C4-2B (cell line): ENCODE data around the gene PDGFD.
"Not testable (repeated sequence)": the region's sequence is repeated elsewhere in the genome, so short reads cannot be mapped to it uniquely, and the experiment has no call there.

ENCODE experiments used
- H3K27ac ChIP-seq: fragments of 450-650 bp; 2 replicates; pipeline ENCODE4 v1.5.1; 2017
- CTCF ChIP-seq: fragments of 450-650 bp; conservative IDR thresholded peaks from 2 replicates; pipeline ENCODE4 v1.5.1; 2017; ENCODE audit warnings: mild to moderate bottlenecking
- ZFX ChIP-seq: fragments of 450-650 bp; IDR thresholded peaks from 2 replicates; pipeline ENCODE4 v1.6.1; 2017

PDGFD gene

GRCh38 chr11:104055596-104055995 is 108.4 kb downstream of the PDGFD start:
- no peak for TF ChIP-seq ZFX
- no peak for TF ChIP-seq CTCF
- no peak overlapping the region for H3K27ac ChIP-seq

- no peak for TF ChIP-seq CTCF
- TF ChIP-seq ZFX, result no peak
These were observed 108.9 kb downstream of the PDGFD start for GRCh38 chr11:104054911-104055529.

GRCh38 chr11:104053743-104054478 is 110.0 kb downstream of the PDGFD start:
- H3K27ac ChIP-seq, result no peak overlapping the region
- TF ChIP-seq ZFX (no peak), CTCF (no peak)

More at GRCh38 chr11:104054911-104055529, 108.9 kb downstream of the PDGFD start:
- H3K27ac ChIP-seq, result no peak overlapping the region

DNA sequence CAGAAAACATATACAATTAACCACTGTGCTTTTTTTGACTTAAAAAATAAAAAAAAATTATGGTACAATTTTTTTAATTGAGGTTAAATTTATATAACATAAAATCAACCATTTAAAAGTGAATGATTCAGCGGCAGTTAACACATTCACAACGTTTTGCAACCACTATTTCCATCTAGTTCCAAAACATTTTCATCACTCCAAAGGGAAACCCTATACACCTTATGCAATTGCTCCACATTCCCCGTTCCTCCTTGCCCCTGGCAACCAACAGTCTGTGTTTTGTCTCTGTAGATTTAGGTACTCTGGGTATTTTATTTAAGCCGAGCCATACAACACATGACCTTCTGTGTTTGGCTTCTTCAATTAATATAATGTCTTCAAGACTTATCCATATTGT is 112.2 kb downstream of the PDGFD start:
- no peak for TF ChIP-seq ZFX
- no peak overlapping the region for H3K27ac ChIP-seq

- H3K27ac ChIP-seq, result no peak overlapping the region
- TF ChIP-seq CTCF, result no peak
- TF ChIP-seq ZFX, result no peak
These were observed 114.8 kb downstream of the PDGFD start for GRCh38 chr11:104049116-104049515.

- not testable (repeated sequence) for H3K27ac ChIP-seq
These were observed 117.1 kb downstream of the PDGFD start for GRCh38 chr11:104046858-104047257.

DNA sequence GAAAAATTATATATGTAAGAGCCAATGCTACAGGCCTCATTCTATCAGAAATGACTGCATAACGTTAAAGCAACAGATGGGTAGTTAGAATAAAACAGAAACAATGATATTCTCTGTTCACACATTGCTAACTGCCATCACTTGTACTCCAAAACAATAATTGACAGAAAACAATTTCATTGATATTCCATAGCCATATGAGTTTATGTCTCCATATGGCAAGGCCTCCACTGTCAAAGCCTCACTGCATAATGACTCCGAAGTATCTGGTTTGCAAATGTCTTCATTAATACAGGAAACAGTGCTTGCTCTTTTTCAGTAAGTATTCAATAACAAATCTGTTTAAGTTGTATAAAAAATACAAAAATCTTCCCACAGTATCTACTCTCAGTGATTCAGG is 117.6 kb downstream of the PDGFD start:
- no peak overlapping the region for H3K27ac ChIP-seq
- no peak for TF ChIP-seq ZFX
- TF ChIP-seq CTCF, result no peak

- TF ChIP-seq ZFX (no peak), CTCF (no peak)
- no peak overlapping the region for H3K27ac ChIP-seq
These were observed 120.2 kb downstream of the PDGFD start for GRCh38 chr11:104043678-104044239.
